ENCODE data around the gene ITGA11.

The ITGA11 gene

DNA sequence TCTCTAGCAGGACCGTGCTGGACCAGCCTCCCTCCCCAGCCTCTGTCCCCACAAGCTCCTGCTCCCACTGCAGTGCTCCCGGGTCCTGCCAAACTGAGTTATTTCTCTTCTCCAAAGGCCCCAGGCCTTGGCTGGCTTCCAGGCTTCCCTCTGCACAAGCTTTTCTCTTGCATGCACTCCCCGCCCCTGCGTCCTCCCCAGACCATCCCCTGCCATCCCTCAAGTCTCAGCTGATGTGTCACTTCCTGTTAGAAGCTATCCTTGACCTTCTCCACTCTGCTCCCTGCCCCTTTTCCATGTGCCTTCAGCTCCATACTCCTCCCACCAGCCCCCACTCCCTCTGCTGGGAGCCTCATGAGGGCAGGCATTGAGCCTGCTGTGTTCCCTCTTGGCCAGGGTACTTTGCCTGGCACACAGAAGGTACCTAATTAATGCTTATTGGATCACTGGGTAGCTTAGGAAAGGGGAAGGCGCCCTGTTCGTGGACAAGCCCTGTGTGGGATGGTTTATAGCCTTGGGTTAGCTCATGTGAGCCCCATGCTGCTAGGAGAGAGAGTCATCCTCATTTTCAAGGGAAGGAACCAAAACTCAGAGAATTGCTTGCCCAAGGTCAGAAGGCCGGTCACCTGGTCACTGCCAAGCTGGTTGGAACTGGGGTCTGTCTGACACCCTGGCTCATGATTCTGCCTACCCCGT lies 98.0 kb downstream of the ITGA11 start:
- Histone ChIP-seq H3K4me3 (ENCODE audit: low read length) (no peak overlapping the region), H3K27me3 (ENCODE audit: control insufficient read depth, insufficient read depth, low read length) (no peaks in the 10 kb centered on the region), H3K4me1 (ENCODE audit: control insufficient read depth, insufficient read depth, low read length) (no peaks in the 10 kb centered on the region), H3K9ac (ENCODE audit: low read length) (no peak overlapping the region), H3K9me3 (ENCODE audit: control insufficient read depth, low read length) (no peaks in the 10 kb centered on the region), H3K36me3 (ENCODE audit: control insufficient read depth, insufficient read depth, low read length) (no peaks in the 10 kb centered on the region)

DNA sequence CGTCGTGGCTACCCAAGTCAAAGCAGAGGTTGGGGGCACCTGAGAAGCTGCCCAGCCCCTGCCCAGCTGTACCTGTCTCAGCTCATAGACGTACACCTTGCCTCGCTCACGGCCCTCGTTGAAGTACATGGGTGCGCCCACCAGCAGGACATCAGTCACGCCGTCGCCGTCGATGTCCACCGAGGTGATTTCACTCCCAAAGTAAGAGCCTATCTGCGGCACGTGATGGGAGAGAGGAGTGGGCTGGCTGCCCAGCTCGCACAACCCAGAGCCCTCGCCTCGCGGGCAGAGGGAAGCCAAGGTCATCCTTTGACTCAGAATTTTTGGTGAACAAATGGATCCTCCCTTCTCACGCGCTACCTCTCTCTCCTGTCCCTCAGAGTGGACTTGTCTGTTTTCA lies 99.7 kb downstream of the ITGA11 start:
- no peak overlapping the region for H3K9ac ChIP-seq (ENCODE audit: low read length)
- H3K9me3 ChIP-seq (ENCODE audit: control insufficient read depth, low read length) = no peaks in the 10 kb centered on the region
- H3K27me3 ChIP-seq (ENCODE audit: control insufficient read depth, insufficient read depth, low read length) = no peaks in the 10 kb centered on the region
- H3K4me3 ChIP-seq (ENCODE audit: low read length) = no peak overlapping the region
- H3K36me3 ChIP-seq (ENCODE audit: control insufficient read depth, insufficient read depth, low read length) = no peaks in the 10 kb centered on the region
- no peaks in the 10 kb centered on the region for H3K4me1 ChIP-seq (ENCODE audit: control insufficient read depth, insufficient read depth, low read length)

DNA sequence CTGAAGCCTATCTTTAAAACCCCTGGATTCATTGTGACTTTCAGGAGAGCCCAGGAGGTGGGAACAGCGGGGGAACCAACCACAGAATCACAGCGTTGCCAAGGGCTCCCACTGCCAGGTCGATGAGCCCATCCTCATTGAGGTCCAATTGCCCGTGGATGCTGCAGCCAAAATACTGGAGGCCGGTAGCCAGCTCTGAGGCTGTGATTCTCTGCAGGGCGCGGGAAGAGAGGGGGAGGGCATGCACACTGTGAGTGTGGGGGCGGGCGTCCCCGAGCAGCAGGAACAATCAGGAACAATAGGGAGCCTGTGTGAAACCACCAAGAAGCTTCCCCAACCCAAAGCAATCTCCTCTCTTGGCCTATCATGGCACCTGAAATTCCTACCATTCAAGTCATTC lies 101.1 kb downstream of the ITGA11 start:
- Histone ChIP-seq H3K27me3 (ENCODE audit: control insufficient read depth, insufficient read depth, low read length) (peaks cover 6% of the 10 kb centered on the region), H3K4me3 (ENCODE audit: low read length) (no peak overlapping the region), H3K9me3 (ENCODE audit: control insufficient read depth, low read length) (no peaks in the 10 kb centered on the region), H3K9ac (ENCODE audit: low read length) (no peak overlapping the region), H3K4me1 (ENCODE audit: control insufficient read depth, insufficient read depth, low read length) (no peaks in the 10 kb centered on the region), H3K36me3 (ENCODE audit: control insufficient read depth, insufficient read depth, low read length) (no peaks in the 10 kb centered on the region)

DNA sequence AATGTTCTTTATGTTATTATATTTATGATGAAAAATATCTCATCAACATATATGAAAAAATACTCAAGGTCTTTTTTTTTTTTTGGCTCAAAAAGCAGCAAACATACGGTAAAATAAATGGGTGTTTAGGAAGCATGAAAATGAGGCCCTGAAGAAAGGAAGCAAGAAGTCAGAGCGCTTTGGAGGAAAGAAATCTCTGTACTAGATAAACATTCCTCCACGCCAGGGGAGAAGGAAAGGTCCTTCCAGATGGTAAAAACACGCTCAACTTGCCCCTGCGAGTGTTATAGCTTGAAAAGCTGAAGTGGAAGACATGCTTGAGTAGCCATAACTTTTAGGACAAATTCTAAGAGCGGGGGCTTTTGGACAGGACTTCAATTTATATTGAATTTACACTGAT lies 101.5 kb downstream of the ITGA11 start:
- Histone ChIP-seq H3K9ac (ENCODE audit: low read length) (no peak overlapping the region), H3K36me3 (ENCODE audit: control insufficient read depth, insufficient read depth, low read length) (no peaks in the 10 kb centered on the region), H3K4me3 (ENCODE audit: low read length) (no peak overlapping the region), H3K4me1 (ENCODE audit: control insufficient read depth, insufficient read depth, low read length) (no peaks in the 10 kb centered on the region), H3K9me3 (ENCODE audit: control insufficient read depth, low read length) (no peaks in the 10 kb centered on the region), H3K27me3 (ENCODE audit: control insufficient read depth, insufficient read depth, low read length) (peaks cover 7% of the 10 kb centered on the region)

DNA sequence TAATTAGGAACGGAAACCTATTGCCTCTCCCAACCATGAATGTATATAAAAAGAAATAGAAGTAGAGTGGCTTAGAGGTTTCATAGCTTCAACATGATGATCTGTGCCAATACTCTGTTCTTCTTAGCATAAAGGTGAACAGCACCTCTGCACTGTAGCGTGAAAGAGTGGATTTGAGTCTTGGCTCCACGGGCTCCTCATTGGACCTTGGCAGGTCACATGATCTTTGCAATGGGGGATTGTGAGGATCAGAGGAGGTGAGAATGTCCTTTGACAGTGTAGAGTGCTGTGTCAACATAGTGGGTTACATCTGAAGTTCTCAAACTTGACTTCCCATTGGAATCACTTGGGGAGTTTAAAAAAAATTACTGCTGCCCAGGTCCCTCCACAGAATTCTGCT lies 103.0 kb downstream of the ITGA11 start:
- no peaks in the 10 kb centered on the region for H3K9me3 ChIP-seq (ENCODE audit: control insufficient read depth, low read length)
- no peaks in the 10 kb centered on the region for H3K4me1 ChIP-seq (ENCODE audit: control insufficient read depth, insufficient read depth, low read length)
- peaks cover 7% of the 10 kb centered on the region for H3K27me3 ChIP-seq (ENCODE audit: control insufficient read depth, insufficient read depth, low read length)
- no peak overlapping the region for H3K9ac ChIP-seq (ENCODE audit: low read length)
- no peaks in the 10 kb centered on the region for H3K36me3 ChIP-seq (ENCODE audit: control insufficient read depth, insufficient read depth, low read length)
- H3K4me3 ChIP-seq (ENCODE audit: low read length) = no peak overlapping the region

DNA sequence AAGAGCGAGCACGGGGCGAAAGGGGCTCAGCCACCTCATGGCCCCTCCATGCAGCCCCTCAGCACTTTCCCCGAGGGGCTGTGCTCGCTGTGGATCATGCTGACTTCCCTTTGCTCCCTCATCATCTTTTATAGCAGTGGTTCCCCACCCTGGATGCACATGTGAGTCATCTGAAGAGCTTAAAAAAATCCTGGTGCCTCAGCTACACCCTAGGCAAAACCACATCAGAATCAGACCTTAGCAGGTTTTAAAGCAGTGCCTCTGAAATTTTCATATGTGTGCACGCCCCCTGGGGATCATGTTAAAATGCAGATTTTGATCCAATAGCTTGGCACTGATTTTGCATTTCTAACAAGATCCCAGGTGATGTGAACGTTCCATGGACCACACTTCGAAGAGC lies 103.5 kb downstream of the ITGA11 start:
- no peaks in the 10 kb centered on the region for H3K9me3 ChIP-seq (ENCODE audit: control insufficient read depth, low read length)
- no peaks in the 10 kb centered on the region for H3K36me3 ChIP-seq (ENCODE audit: control insufficient read depth, insufficient read depth, low read length)
- H3K27me3 ChIP-seq (ENCODE audit: control insufficient read depth, insufficient read depth, low read length) = peaks cover 7% of the 10 kb centered on the region
- H3K4me3 ChIP-seq (ENCODE audit: low read length) = no peak overlapping the region
- H3K9ac ChIP-seq (ENCODE audit: low read length) = no peak overlapping the region
- no peaks in the 10 kb centered on the region for H3K4me1 ChIP-seq (ENCODE audit: control insufficient read depth, insufficient read depth, low read length)

DNA sequence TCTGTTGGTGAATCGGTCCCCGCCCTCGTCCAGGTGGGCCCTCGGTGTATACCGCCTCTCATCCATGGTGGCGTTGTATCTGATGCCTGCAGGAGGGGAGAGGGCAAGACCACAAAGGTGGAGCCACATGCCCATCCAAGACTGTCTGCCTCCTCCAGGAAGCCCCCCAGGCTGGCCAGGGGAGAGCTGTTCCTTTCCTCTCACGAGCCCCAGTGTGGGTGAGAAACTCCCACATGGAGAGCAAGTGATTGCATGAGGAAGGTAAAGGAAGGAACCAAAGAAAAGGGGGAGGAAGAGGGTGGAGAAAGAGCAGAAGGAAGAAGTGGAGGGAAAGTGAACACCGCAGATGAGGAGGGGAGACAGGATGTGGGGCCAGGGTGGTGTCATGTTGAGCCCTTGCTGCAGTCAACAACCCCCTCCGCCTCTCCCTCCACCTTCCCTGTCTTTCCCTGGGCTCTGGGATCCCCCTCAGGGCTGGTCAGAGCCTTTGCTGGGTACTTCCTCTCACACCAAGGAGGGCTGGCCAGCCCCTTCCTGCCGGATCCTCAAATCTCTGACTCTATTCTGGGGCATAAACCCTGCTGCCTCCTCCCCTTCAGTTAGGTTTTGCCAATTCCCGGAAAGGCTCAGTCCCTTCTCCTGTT lies 105.1 kb downstream of the ITGA11 start:
- peaks cover 7% of the 10 kb centered on the region for H3K27me3 ChIP-seq (ENCODE audit: control insufficient read depth, insufficient read depth, low read length)
- H3K4me1 ChIP-seq (ENCODE audit: control insufficient read depth, insufficient read depth, low read length) = no peaks in the 10 kb centered on the region
- H3K4me3 ChIP-seq (ENCODE audit: low read length) = no peak overlapping the region
- no peak overlapping the region for H3K9ac ChIP-seq (ENCODE audit: low read length)
- no peaks in the 10 kb centered on the region for H3K36me3 ChIP-seq (ENCODE audit: control insufficient read depth, insufficient read depth, low read length)
- H3K9me3 ChIP-seq (ENCODE audit: control insufficient read depth, low read length) = no peaks in the 10 kb centered on the region

DNA sequence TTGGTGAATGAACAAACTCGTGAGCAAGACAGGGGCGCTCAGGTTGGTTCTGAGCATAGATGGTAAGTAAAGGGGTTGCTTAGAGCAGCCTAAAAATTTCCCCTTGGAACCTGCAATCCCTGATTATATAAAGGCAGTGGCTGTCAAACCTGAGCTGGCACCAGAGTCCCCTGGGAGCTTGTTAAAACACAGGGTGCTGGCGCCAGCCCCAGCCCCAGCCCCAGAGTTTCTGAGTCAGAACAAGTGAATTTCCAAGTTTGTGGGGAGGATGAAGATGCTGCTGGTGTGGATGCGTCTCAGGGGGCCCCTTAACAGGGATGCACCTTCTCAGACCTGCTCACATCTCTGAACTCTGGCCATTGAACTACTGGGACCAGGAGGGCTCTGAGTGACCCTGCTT lies 106.2 kb downstream of the ITGA11 start:
- H3K36me3 ChIP-seq (ENCODE audit: control insufficient read depth, insufficient read depth, low read length) = no peaks in the 10 kb centered on the region
- H3K9ac ChIP-seq (ENCODE audit: low read length) = no peak overlapping the region
- H3K27me3 ChIP-seq (ENCODE audit: control insufficient read depth, insufficient read depth, low read length) = peaks cover 7% of the 10 kb centered on the region
- no peak overlapping the region for H3K4me3 ChIP-seq (ENCODE audit: low read length)
- no peaks in the 10 kb centered on the region for H3K9me3 ChIP-seq (ENCODE audit: control insufficient read depth, low read length)
- H3K4me1 ChIP-seq (ENCODE audit: control insufficient read depth, insufficient read depth, low read length) = no peaks in the 10 kb centered on the region

DNA sequence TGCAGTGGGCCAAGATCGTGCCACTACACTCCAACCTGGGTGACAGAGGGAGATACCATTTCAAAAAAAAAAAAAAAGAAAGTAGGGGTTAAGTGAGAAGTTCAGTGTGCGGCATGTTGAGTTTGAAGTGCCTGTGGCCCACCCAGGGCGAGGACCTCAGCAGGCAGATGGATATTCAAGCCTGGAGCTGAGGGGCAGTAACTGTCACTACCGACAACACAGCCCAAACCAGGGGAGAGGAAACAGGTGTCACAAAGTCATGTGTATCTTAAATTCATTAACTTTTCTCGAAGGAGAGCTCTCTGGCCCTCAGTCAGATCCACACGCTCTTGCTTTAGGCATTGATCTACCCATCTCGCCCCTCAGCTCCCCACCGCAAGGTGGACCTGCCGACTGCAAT lies 109.2 kb downstream of the ITGA11 start:
- Histone ChIP-seq H3K9me3 (ENCODE audit: control insufficient read depth, low read length) (no peaks in the 10 kb centered on the region), H3K4me1 (ENCODE audit: control insufficient read depth, insufficient read depth, low read length) (no peaks in the 10 kb centered on the region), H3K4me3 (ENCODE audit: low read length) (no peak overlapping the region), H3K27me3 (ENCODE audit: control insufficient read depth, insufficient read depth, low read length) (peaks cover 7% of the 10 kb centered on the region), H3K36me3 (ENCODE audit: control insufficient read depth, insufficient read depth, low read length) (no peaks in the 10 kb centered on the region), H3K9ac (ENCODE audit: low read length) (no peak overlapping the region)

DNA sequence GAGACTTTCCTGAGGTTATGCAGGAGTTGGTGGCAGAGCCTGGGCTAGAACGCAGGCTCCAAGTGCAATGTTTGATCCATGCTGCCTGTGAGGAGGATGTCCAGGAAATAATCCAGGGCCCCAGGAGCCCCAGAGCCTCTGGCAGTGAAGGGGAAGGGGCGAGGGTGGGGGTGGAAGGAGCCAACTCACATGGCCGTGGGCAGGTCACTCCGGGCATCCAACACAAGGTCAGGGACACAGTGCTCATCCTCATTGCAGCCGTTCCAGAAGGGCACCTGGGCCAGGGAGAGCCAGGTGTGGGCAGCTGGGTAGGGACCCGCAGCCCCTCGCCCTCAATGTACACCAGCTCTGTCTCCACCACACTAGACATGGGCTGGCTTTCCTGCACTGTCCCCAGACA lies 110.7 kb downstream of the ITGA11 start:
- H3K9ac ChIP-seq (ENCODE audit: low read length) = no peak overlapping the region

DNA sequence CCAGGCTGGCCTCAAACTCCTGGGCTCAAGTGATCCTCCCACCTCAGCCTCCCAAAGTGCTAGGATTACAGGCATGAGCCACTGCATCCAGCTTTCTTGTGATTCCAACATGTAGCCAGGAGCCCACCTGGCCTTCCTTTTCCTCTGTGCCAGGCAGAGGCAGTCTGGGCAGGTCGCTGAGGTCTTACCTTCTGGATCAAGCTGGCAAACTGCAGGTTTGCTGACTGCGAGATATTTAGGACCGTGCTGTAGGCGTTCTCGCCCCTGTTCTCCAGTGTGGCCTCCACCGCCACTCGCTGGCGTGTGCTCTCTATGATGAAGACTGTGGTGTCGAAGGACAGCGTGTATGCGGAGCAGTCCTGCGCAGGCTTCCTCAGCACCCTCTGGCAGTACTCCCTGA lies 112.0 kb downstream of the ITGA11 start:
- Histone ChIP-seq H3K9me3 (ENCODE audit: control insufficient read depth, low read length) (no peaks in the 10 kb centered on the region), H3K27me3 (ENCODE audit: control insufficient read depth, insufficient read depth, low read length) (peaks cover 4% of the 10 kb centered on the region), H3K4me3 (ENCODE audit: low read length) (no peak overlapping the region), H3K9ac (ENCODE audit: low read length) (no peak overlapping the region), H3K4me1 (ENCODE audit: control insufficient read depth, insufficient read depth, low read length) (no peaks in the 10 kb centered on the region), H3K36me3 (ENCODE audit: control insufficient read depth, insufficient read depth, low read length) (no peaks in the 10 kb centered on the region)

More for the DNA sequence above, 110.7 kb downstream of the ITGA11 start:
- Histone ChIP-seq H3K36me3 (ENCODE audit: control insufficient read depth, insufficient read depth, low read length) (no peaks in the 10 kb centered on the region), H3K4me1 (ENCODE audit: control insufficient read depth, insufficient read depth, low read length) (no peaks in the 10 kb centered on the region), H3K9me3 (ENCODE audit: control insufficient read depth, low read length) (no peaks in the 10 kb centered on the region), H3K27me3 (ENCODE audit: control insufficient read depth, insufficient read depth, low read length) (peaks cover 8% of the 10 kb centered on the region), H3K4me3 (ENCODE audit: low read length) (no peak overlapping the region)

DNA sequence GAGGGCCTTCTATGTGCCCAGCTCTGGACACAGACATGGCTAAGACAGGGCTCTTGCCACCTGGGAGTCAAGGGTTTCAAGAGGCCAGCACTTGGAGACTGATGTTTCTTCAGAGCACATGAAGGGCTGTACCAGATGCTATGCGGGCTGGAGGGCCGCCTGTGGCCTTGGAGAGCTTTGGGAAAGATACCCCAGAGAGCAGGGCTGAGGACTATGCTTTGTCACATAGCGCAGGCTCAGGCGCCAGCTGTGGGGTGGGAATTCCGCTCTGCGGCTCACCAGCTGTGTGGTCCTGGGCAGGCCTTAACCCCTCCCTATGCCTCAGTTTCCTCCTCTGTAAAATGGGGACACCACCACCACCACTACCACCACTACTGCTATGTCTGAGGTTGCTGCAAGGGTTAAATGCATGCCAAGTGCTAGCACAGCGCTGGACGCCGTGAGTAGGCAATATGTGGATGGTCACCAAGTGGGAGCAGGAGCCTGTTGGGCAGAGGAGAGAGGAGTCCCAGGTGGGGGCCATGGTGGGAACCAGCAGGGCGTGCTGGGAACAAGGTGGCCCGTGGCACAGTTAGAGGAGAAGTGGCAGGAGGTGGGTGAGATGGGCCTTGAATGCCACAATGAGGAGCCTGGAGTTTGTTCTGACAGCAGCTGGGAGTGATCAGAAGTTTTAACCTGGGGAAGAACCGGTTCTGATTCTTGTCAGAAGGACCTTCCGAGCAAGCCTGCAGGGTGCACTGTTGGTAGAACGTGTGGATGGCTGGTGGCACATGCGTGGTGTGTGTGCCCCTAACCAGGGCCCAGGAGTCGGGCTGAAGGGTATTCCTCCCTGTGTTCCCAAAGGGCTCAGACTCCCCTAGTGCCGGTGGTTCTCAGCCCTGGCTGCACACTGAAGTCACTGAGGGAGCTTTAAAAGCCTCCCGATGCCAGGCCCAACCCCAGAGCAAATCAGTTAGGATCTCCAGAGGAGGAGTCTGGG lies 112.7 kb downstream of the ITGA11 start:
- H3K9ac ChIP-seq (ENCODE audit: low read length) = no peak overlapping the region
- H3K9me3 ChIP-seq (ENCODE audit: control insufficient read depth, low read length) = no peaks in the 10 kb centered on the region
- H3K4me3 ChIP-seq (ENCODE audit: low read length) = no peak overlapping the region
- no peaks in the 10 kb centered on the region for H3K36me3 ChIP-seq (ENCODE audit: control insufficient read depth, insufficient read depth, low read length)
- peaks cover 4% of the 10 kb centered on the region for H3K27me3 ChIP-seq (ENCODE audit: control insufficient read depth, insufficient read depth, low read length)
- H3K4me1 ChIP-seq (ENCODE audit: control insufficient read depth, insufficient read depth, low read length) = no peaks in the 10 kb centered on the region
